GM19372 (cell line): ENCODE data around the gene PLXNA1.

Experiments
- ATAC-seq: cut with Tn5 transposase; IDR thresholded peaks from one replicate; pipeline ENCODE4 v1.9.1; 2021; ENCODE audit warnings: mild to moderate bottlenecking, low read depth, moderate library complexity; ENCODE audit not compliant: unreplicated experiment

The PLXNA1 gene

GRCh38 chr3:127032296-127032990 lies 49.5 kb downstream of the PLXNA1 start:
- ATAC-seq: no peak
